COR-L47 (cell line): ENCODE data around the gene KCNH1.

Experiments
- DNase-seq: peaks from one replicate; lab custom pipeline; 2025; lab: John Stamatoyannopoulos, UW

Gene KCNH1

GRCh38 chr1:210754878-210755665, 378.9 kb downstream of the KCNH1 start:
- DNase-seq = peak; percentile 97

GRCh38 chr1:210751911-210752310, 382.0 kb downstream of the KCNH1 start:
- no peak for DNase-seq

- DNase-seq = no peak
These were observed 383.5 kb downstream of the KCNH1 start for GRCh38 chr1:210750468-210750867.

GRCh38 chr1:210748796-210749195, 385.2 kb downstream of the KCNH1 start:
- DNase-seq = no peak

- no peak for DNase-seq
These were observed 386.1 kb downstream of the KCNH1 start for GRCh38 chr1:210747890-210748289.

- no peak for DNase-seq
These were observed 386.8 kb downstream of the KCNH1 start for GRCh38 chr1:210747112-210747511.

GRCh38 chr1:210746024-210746731, 387.8 kb downstream of the KCNH1 start:
- DNase-seq = no peak

- DNase-seq = no peak
These were observed 390.9 kb downstream of the KCNH1 start for GRCh38 chr1:210743038-210743437.

GRCh38 chr1:210741564-210741963, 392.4 kb downstream of the KCNH1 start:
- DNase-seq = no peak

- DNase-seq = no peak
These were observed 394.3 kb downstream of the KCNH1 start for GRCh38 chr1:210739627-210740026.

- DNase-seq = no peak
These were observed 395.7 kb downstream of the KCNH1 start for GRCh38 chr1:210738256-210738655.

- DNase-seq = no peak
These were observed 397.2 kb downstream of the KCNH1 start for GRCh38 chr1:210736713-210737112.

- DNase-seq = no peak
These were observed 402.4 kb downstream of the KCNH1 start for GRCh38 chr1:210731597-210731996.

GRCh38 chr1:210731193-210731592, 402.8 kb downstream of the KCNH1 start:
- DNase-seq = no peak

GRCh38 chr1:210730023-210730422, 403.9 kb downstream of the KCNH1 start:
- DNase-seq = no peak

GRCh38 chr1:210728437-210729149, 405.4 kb downstream of the KCNH1 start:
- no peak for DNase-seq

GRCh38 chr1:210727709-210728108, 406.2 kb downstream of the KCNH1 start:
- DNase-seq = no peak

GRCh38 chr1:210726621-210727020, 407.3 kb downstream of the KCNH1 start:
- DNase-seq = no peak

GRCh38 chr1:210724768-210725167, 409.2 kb downstream of the KCNH1 start:
- DNase-seq = no peak

- no peak for DNase-seq
These were observed 410.3 kb downstream of the KCNH1 start for GRCh38 chr1:210723646-210724045.

GRCh38 chr1:210722410-210723081, 411.4 kb downstream of the KCNH1 start:
- no peak for DNase-seq

GRCh38 chr1:210715072-210715471, 418.9 kb downstream of the KCNH1 start:
- no peak for DNase-seq
